ENCODE results near the gene FGGY.

Gene FGGY

GRCh38 chr1:59667020-59667419, 370.1 kb downstream of the FGGY start:
- DNase-seq: no peak

GRCh38 chr1:59669752-59670312, 372.9 kb downstream of the FGGY start:
- DNase-seq: peak; percentile 97

DNA sequence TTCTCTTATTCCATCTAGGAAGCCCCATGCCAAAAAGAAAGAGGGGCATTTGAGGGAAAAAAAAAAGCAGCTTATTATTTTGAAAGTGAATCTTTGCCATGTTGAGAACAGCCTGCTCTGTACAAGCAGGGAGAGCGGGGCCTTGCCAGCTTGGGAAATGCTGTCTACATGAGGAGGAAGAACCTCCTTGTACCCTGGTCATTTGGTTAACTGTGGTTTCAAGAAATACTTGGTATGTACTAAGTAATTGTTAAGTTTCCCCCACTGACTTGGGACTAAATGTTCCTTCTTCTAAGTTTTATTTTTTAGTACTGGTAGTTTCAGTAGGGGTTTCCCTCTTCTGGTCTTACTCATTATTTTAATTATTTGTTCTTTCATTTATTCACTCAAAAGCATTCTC, 373.8 kb downstream of the FGGY start:
- DNase-seq: no peak

- DNase-seq: no peak
Observed at GRCh38 chr1:59671066-59671952, 374.4 kb downstream of the FGGY start.

DNA sequence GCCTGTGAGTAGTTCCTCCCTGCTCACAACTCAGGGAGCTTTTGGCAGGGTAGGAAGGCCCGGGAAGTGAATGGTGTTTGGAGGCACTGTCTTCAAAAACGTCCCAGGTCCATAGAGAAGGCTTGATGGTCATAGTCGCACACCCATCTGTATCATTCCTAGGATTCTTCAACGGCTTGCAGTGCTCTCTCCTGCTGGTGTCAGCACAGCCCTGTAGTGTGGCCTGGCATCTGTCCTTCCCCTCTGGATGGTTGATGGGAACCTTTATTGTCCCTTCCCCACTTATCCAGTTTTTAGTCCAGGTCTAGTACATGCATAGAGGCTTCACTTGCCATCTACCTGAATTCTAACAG, 375.0 kb downstream of the FGGY start:
- peak; percentile 57 for DNase-seq

GRCh38 chr1:59672851-59673572, 376.1 kb downstream of the FGGY start:
- DNase-seq: peak; percentile 90

GRCh38 chr1:59673573-59674450, 376.9 kb downstream of the FGGY start:
- DNase-seq: peak; percentile 77

DNA sequence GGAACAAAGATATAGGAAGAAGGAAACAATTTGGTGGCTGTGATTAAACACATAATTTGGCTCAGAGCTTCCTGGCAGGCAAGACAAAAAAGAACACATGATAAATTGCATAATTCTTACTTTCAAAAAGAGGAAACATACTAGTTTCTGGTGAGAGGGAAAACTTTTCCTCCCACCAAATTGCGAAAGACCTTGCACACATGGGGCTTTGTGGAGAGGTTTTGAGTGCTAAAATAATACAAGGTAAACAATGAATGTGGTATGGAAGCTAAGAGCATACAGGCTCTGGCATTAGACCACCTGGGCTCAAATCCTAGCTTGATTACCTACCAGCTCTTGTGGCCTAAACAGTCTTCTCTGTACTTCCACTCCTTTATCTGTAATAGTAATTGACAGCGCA, 377.7 kb downstream of the FGGY start:
- no peak for DNase-seq

DNA sequence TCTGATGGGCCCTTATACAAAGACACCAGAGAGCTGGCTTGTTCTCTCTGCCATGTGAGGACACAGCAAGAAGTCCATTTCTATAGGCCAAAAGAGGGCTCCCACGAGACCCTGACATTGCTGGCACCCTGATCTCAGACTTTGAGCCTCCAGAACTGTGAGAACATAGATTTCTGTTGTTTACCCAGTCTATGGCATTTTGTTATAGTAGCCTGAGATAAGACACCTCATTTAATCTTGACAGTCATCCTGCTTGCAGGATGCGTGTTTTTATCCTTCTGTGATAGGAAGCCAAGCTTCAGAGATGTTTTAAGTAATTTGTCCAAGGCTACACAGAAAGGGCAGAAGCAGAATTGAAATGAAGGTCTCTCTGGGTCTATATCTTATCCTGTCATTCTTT, 379.0 kb downstream of the FGGY start:
- no peak for DNase-seq

DNA sequence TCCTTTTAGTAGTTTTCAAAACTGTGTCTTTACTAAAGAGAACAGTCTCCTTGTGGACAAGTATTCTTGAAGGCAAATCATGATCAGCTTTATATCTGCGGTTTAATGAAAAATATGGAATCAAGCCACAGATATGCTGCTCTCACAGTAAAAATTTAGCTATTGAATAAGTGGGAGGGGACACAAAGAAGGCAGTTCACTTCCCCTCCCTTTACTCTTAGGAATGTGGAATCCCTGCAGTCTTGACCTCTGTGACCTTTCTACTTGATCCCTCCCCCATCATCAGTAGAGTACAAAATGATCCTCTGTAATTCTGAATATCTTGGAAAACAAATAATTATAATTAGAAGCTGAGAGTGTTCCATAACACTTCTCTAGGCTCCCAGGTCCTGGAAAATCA, 381.1 kb downstream of the FGGY start:
- no peak for DNase-seq

DNA sequence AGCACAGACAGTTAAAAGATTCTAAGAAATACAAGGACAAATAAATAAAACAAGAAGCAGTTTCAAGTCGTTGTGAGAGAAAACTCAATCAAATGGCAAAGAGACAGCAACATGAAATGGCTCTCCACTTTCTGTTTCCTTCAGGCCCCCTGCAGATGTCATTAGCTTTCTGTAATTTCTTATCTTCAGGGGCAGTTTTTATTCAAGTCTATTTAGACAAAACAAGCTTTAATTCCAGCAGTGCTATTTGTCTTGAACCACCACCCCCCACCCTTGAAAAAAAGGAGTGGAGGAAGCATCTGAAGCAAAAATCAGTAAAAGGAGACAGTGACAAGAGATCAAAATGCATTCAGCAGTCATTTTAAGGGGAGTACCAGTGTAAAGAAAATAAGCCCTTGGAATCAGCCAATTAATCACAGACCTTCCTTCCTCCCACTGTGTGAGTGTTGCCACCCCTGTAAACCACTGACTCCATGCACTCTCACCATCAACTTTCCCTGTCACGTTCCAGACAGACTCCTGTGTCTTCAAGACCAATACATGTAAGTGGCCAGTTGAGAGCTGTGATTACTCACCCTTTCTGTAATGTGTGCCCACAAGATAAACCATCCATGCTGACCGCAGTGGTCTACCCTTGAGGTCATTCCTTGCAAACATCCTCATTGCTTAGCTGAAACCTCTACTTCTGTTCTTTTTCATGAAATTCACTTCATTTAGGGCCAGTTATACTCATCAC, 381.8 kb downstream of the FGGY start:
- DNase-seq: peak; percentile 93

DNA sequence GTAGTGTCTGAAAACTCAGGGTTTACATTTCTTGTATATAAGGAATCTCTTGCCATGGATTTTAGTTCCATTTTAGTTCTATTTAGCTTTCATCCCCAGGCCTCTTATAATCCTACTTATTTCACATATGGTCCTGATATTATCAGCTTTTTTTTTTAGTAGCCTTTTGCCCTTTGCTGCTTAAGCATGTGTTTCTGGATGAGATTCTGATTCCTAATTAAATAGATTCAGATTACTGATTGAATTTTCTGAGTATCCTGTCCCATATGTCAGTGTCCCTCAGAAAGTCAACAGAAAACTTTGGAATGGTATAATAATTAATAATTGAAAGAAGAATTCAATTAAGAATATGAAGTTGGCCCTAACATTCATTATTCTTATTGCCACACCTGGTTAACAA, 383.1 kb downstream of the FGGY start:
- no peak for DNase-seq

DNA sequence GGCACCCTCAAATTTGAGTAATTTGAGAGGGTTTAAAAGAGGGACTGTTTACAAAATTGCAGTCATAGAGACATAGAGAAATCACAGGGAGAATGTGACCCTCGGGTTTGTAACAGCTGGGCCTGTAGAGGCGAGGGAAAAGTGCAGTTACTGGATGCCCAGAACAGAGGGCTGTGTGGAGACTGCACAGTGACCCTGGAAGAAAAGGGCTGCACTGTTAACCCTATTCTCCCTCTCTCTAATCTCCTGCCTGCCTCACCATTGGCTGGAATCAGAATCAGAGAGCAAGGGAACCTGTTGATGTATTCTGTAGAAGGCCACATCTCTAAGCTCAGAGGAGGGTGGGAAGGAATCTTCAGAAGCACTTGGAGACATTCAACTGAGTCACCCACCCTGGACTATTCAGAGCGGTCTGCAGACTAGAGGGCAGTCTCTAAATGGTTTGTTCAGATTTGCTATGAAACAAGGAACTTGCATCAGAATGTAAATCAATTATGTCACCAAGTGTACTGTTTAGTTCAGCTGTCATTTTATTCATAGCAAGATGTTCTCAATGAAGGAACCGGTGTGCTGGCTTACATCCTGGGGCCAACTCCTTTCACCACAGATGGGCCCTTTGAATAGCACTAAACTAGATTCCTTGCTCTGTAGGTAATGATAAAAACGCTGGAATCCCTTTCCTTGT, 385.6 kb downstream of the FGGY start:
- no peak for DNase-seq

DNA sequence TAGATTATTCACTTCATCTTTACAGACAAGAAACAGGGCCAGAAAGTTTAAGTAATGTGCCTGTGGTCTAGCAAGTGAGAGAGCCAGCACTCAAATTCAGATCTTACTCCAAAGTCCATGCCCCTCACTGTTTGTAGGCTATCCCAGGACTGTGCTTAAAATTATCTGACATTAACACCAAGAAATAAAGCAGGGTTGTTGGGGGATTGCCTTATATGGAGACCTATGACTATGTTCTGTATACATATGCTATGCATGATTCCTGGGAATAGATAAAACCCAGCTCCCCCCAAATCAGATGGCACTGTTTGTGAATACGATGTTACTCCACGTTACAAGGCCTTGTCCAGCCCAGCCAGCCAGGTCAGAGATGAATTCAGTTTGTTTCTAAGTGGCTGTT, 386.3 kb downstream of the FGGY start:
- no peak for DNase-seq

- DNase-seq: no peak
Observed at GRCh38 chr1:59684698-59685097, 387.8 kb downstream of the FGGY start.

GRCh38 chr1:59685101-59685500, 388.2 kb downstream of the FGGY start:
- DNase-seq: no peak

GRCh38 chr1:59685666-59686065, 388.8 kb downstream of the FGGY start:
- DNase-seq: no peak

GRCh38 chr1:59686170-59686569, 389.3 kb downstream of the FGGY start:
- DNase-seq: no peak

DNA sequence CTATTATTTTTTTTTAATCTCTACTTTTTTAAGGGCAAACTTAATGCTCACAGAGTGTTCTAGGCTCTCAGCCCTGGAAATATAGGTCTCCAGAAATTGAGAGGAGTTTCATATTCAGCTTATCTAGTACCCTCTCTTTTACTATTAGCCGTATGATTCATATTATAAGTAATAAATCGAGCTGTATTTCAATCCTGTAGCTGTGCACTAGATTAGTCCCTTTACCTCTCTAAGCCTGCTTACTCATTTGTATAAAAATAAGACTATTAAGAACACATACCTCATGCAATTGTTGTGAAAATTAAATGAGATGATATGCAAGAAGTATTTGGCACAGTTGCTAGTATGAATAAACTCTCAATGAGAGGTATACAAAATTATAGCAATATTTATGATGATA, 389.7 kb downstream of the FGGY start:
- DNase-seq: no peak

DNA sequence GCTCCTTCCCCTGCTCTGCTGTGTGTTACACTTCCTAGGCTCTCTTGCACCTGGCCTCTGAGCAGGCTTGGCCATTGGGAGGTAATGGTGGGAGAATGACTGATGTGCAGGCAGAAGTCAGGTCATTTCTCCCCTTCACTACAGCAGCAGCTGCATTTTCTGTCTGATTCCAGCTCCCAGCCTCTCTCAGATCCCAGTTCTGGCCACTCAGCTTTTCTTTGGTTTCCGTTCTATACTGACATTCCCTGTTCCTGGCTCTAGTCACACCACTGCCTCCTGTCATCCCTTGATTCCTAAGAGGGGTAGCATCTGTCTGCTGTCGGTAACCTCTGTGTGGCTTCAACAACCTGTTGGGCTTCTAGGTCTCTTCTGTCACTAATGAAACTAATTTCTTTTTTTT, 390.2 kb downstream of the FGGY start:
- DNase-seq: no peak

DNA sequence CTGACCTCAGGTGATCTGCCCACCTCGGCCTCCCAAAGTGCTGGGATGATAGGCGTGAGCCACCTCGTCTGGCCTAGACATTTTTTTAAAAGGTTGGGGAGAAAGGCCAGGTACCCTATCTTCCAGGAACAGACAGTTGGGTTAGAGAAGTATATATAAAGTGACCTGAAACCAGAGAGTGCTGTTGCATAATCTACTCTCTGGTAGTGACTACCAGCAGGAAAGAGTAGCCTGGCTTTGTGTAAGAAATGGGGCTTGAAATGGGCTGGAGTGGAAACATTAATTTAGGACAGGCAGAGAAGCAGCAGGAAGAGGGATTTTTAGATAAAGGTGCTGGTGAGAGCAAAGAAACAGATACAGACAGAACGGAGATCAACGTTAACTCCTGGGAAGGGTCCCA, 392.1 kb downstream of the FGGY start:
- DNase-seq: no peak

- no peak for DNase-seq
Observed at GRCh38 chr1:59689730-59690129, 392.8 kb downstream of the FGGY start.
